Spinal cord (tissue), 10 donors: Measurements from ENCODE around the gene CUZD1. TPM values are rescaled to one million over a fixed set of nuclear protein-coding genes. Genes with fewer than 3 reads are reported as not detected.

ENCODE experiments used
- DNase-seq, 6 donors: peaks; one replicate each; pipeline versions ENCODE4 v3.0.0 to v3.0.0-alpha.2; 2013 to 2015; ENCODE audit warnings: low spot score in 6 of 6, low read depth in 4 of 6
- H3K27ac ChIP-seq: one replicate; pipeline ENCODE4 v1.5.1; 2013; ENCODE audit warnings: low read depth, low read length, control low read depth
- H3K27me3 ChIP-seq: one replicate; pipeline ENCODE4 v1.6.1; 2013; ENCODE audit warnings: low read length; ENCODE audit not compliant: control insufficient read depth, insufficient read depth
- H3K36me3 ChIP-seq: one replicate; pipeline ENCODE4 v1.6.1; 2013; ENCODE audit warnings: low read length; ENCODE audit not compliant: control insufficient read depth, insufficient read depth
- H3K4me1 ChIP-seq: one replicate; pipeline ENCODE4 v1.6.1; 2013; ENCODE audit warnings: low read length; ENCODE audit not compliant: control insufficient read depth, insufficient read depth
- H3K4me3 ChIP-seq: one replicate; pipeline ENCODE4 v1.5.1; 2013; ENCODE audit warnings: low read depth, low read length, control low read depth
- H3K9me3 ChIP-seq: one replicate; pipeline ENCODE4 v1.6.1; 2013; ENCODE audit warnings: low read length; ENCODE audit not compliant: control insufficient read depth, insufficient read depth
- WGBS: methylation state at CpG from one replicate; pipeline ENCODE4 v1.1.5; 2013; ENCODE audit warnings: missing lambda C conversion rate; ENCODE audit not compliant: insufficient coverage; 5-methylcytosine and 5-hydroxymethylcytosine counted together
- polyA plus RNA-seq, 2 donors: library from polyadenylated mRNA; unstranded; fragments of 120-200 nt; gene quantifications; one replicate each; pipeline ENCODE4 v1.2.1, GENCODE V29; 2013; ENCODE audit not compliant: insufficient read length in 2 of 2
- total RNA-seq, 2 donors: library from RNA; depleted of rRNA in 1 of 2; stranded (reverse); fragments of 120-200 nt in 1 of 2; fragments of >200 nt in 1 of 2; gene quantifications; one replicate each; pipeline versions ENCODE4 v1.2.3 to v1.2.4, GENCODE V29; 2013 to 2014
- donor health status: healthy.

The CUZD1 gene
- total and polyA plus RNA-seq, 4 donors = 0.69 to 2.0 (median 1.4) TPM

GRCh38 chr10:122856902-122857301, 11.2 kb upstream of the CUZD1 start:
- Histone ChIP-seq H3K9me3 (no peaks in the 10 kb centered on the region), H3K27ac (no peak overlapping the region), H3K36me3 (no peaks in the 10 kb centered on the region), H3K4me1 (no peaks in the 10 kb centered on the region), H3K4me3 (no peak overlapping the region), H3K27me3 (no peaks in the 10 kb centered on the region)
- DNase-seq = no peak
- WGBS = no CpG with 5 or more reads among the region's 1 CpG

- H3K4me1 ChIP-seq = no peaks in the 10 kb centered on the region
- 47% methylated on average over 3 of the region's 3 CpGs for WGBS
- H3K27ac ChIP-seq = no peak overlapping the region
- H3K9me3 ChIP-seq = no peaks in the 10 kb centered on the region
- no peaks in the 10 kb centered on the region for H3K36me3 ChIP-seq
- no peak overlapping the region for H3K4me3 ChIP-seq
- no peaks in the 10 kb centered on the region for H3K27me3 ChIP-seq
- DNase-seq = no peak
Measured at GRCh38 chr10:122855745-122856144, 10.1 kb upstream of the CUZD1 start.

DNA sequence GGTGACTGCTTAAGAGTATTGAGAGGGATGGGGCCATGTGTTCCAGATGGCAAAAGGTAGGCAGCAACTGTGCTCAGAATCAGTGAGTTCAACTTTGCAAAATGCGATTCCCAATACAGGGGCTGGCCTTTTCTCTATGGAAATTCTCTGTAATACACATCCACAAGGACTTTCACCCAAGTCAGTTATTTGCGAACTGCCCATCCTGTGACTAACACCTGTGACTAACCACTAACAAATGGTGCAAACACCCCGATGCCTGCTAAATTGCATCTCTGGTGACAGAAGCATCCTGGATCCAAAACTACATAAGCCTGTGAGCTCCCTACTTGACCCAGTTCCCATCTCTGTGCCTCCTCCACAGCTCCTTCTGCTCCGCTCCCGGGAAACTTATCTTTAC, 9.0 kb upstream of the CUZD1 start:
- WGBS = 96% methylated on average over 3 of the region's 5 CpGs
- Histone ChIP-seq H3K27me3 (no peaks in the 10 kb centered on the region), H3K4me1 (no peaks in the 10 kb centered on the region), H3K27ac (no peak overlapping the region), H3K9me3 (no peaks in the 10 kb centered on the region), H3K4me3 (no peak overlapping the region), H3K36me3 (no peaks in the 10 kb centered on the region)
- no peak for DNase-seq

DNA sequence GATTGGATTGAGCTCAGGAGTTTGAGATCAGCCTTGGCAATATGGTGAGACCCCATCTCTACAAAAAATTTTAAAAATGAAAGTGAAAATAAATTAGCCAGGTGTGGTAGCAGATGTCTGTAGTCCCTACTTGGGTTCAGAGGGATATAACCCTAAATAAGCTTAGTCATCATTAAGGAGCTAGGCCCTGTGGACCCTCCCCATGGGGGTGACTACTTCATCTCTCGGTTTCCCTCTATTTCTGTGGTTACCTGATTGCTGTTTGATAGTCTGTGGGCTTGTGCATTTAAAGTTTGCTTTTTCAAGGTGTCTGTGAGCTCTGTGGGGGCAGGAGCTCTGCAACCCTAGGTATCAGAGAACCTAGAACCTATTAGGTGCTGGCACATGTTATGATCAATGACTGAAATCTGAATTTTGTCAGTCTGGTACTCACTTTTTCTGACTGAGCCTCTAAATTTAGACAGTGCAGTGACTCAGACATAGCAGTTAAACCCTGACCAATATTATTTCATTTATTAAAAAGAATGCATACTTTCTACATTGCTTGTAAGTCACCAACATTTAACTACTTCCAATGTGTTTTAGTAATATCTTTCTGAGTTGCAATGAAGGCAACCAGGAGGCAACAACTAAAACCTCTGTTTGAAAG, 8.1 kb upstream of the CUZD1 start:
- 100% methylated on average over 1 of the region's 1 CpG for WGBS
- DNase-seq = no peak

DNA sequence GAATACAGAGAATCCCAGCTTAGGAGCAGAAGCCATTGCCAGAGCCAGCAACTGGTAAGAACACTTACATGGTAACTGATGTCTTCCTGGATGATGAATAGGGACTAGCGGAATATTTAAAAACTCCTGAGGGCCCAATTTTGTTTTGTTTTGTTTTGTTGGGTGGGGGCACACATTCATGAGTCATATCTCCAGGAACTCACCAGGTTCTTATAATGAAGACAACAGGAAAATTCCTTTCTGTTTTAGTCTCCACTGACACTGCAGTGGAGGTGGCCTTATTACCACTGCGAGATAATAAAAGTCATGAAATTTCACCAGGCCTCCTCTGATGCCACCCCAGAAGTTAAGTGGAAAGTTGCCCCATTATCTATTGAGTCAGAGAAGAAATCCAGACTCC, 6.6 kb upstream of the CUZD1 start:
- Histone ChIP-seq H3K27me3 (no peaks in the 10 kb centered on the region), H3K4me3 (no peak overlapping the region), H3K27ac (no peak overlapping the region), H3K4me1 (no peaks in the 10 kb centered on the region), H3K9me3 (no peaks in the 10 kb centered on the region), H3K36me3 (peaks cover 5% of the 10 kb centered on the region)
- DNase-seq = no peak
- no CpG with 5 or more reads among the region's 2 CpGs for WGBS

More for the DNA sequence above, 8.1 kb upstream of the CUZD1 start:
- Histone ChIP-seq H3K36me3 (no peaks in the 10 kb centered on the region), H3K27me3 (no peaks in the 10 kb centered on the region), H3K9me3 (no peaks in the 10 kb centered on the region), H3K4me1 (no peaks in the 10 kb centered on the region), H3K27ac (no peak overlapping the region), H3K4me3 (no peak overlapping the region)

GRCh38 chr10:122850705-122851640, 5.3 kb upstream of the CUZD1 start:
- H3K36me3 ChIP-seq = peaks cover 5% of the 10 kb centered on the region
- 100% methylated on average over 3 of the region's 5 CpGs for WGBS

DNA sequence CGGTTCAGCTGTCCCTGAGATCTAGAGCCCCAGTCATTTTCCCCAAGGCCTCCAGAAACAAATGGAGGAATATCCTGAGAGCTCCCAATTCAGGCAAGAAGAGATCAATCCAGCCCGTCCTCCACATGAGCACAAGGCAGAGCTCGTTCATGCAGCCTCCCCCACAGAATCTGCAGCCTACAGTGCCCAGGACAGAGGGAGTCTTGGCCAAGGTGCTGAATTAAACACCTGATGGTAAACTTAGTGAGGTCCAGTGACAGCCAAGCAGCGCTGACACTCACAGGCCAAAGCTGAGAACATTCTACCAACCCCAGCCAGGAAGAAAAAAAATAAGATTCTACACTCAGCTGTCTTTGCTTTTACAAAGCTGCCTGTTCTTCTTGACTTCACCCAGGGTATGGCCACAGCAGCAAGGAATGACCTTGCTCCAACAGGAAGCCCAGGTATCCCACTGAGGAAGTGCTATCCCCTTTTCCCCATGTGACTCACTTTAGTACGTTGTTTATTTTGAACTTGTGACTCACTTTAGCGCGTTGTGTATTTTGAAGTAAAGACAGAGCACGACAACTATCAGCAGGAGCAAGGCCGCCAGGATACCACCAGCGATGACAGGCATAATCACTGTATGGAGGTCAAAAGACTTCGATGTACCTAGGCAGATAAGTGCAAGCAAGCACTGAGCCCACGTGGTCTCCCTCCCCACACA, 4.4 kb upstream of the CUZD1 start:
- peaks cover 5% of the 10 kb centered on the region for H3K36me3 ChIP-seq
- no peaks in the 10 kb centered on the region for H3K4me1 ChIP-seq
- H3K27me3 ChIP-seq = no peaks in the 10 kb centered on the region
- no peaks in the 10 kb centered on the region for H3K9me3 ChIP-seq
- H3K4me3 ChIP-seq = no peak overlapping the region
- H3K27ac ChIP-seq = no peak overlapping the region
- 86% methylated on average over 10 of the region's 12 CpGs for WGBS
- DNase-seq = no peak

More at GRCh38 chr10:122850705-122851640, 5.3 kb upstream of the CUZD1 start:
- peak in 1 of 6 donors; percentile 2 for DNase-seq
- H3K4me3 ChIP-seq = no peak overlapping the region
- H3K27ac ChIP-seq = no peak overlapping the region
- H3K4me1 ChIP-seq = no peaks in the 10 kb centered on the region
- no peaks in the 10 kb centered on the region for H3K27me3 ChIP-seq
- no peaks in the 10 kb centered on the region for H3K9me3 ChIP-seq

DNA sequence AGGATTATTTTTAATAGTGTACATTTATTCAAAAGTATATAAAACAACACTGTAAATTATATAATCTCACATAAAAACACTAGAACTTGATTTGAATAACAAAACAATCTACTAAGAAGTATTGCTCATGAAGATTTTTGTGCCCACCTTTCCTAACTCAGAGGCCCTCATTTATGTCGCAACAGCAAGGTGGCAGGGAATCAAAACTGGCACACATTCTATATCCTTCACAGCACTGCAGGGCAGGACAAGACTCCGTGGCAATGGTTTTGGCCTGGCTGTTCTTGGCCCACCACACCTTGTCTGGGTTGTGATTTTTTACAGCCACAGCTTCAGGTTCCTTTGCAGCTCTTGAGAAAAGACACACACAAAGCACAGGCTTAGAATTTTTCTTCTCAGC, 3.4 kb upstream of the CUZD1 start:
- DNase-seq = no peak
- Histone ChIP-seq H3K27me3 (no peaks in the 10 kb centered on the region), H3K4me1 (no peaks in the 10 kb centered on the region), H3K36me3 (peaks cover 5% of the 10 kb centered on the region), H3K27ac (no peak overlapping the region), H3K4me3 (no peak overlapping the region), H3K9me3 (no peaks in the 10 kb centered on the region)
- 71% methylated on average over 1 of the region's 2 CpGs for WGBS

GRCh38 chr10:122847782-122848604, 2.3 kb upstream of the CUZD1 start:
- DNase-seq = no peak
- no peaks in the 10 kb centered on the region for H3K27me3 ChIP-seq
- H3K27ac ChIP-seq = no peak overlapping the region
- peaks cover 2% of the 10 kb centered on the region for H3K9me3 ChIP-seq
- H3K4me3 ChIP-seq = no peak overlapping the region
- 87% methylated on average over 11 of the region's 12 CpGs for WGBS
- H3K36me3 ChIP-seq = peaks cover 5% of the 10 kb centered on the region
- H3K4me1 ChIP-seq = no peaks in the 10 kb centered on the region
